ENCODE measurements around the gene TDRD9.

Gene TDRD9

GRCh38 chr14:104049576-104050240 is 121.5 kb downstream of the TDRD9 start:
- DNase-seq (ENCODE audit: extremely low spot score, insufficient read length, low read depth) (no peak), FAIRE-seq (no peak)

- FAIRE-seq (no peak), DNase-seq (ENCODE audit: extremely low spot score, insufficient read length, low read depth) (no peak)
These were observed 123.0 kb downstream of the TDRD9 start for GRCh38 chr14:104051092-104051813.

DNA sequence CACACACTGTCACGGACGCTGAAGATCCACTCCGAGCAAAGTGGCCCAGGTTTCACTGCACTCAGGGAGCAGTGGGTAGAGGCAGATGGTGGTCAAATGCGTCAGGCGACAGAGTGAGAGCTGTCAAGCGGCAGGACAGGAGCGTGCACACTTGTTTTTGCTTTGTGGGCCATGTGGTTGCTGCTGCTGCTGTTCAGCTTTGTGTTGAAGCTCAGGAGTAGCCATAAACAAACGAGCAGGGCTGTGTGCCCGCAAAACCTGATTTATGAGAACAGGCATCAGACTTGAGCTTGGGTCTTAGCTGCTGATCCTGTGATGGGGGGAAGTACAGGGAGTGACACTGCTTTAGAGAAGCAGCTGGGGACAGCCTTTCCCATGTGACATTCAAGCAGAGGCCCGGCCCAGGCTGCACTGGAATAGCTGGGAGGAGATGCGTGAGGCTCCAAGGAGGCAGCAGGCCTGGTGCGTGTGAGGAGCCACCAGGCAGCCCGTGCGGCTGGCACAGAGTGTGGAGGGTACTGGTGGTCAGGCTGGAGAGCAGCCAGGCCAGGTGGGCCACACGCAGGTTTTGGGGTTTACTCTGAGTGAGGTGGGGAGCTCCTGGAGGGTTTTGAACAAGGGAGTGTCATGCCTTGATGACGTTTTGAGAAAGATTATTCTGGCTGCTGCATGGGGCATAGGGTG is 126.1 kb downstream of the TDRD9 start:
- no peak for FAIRE-seq
- DNase-seq (ENCODE audit: extremely low spot score, insufficient read length, low read depth) = no peak

DNA sequence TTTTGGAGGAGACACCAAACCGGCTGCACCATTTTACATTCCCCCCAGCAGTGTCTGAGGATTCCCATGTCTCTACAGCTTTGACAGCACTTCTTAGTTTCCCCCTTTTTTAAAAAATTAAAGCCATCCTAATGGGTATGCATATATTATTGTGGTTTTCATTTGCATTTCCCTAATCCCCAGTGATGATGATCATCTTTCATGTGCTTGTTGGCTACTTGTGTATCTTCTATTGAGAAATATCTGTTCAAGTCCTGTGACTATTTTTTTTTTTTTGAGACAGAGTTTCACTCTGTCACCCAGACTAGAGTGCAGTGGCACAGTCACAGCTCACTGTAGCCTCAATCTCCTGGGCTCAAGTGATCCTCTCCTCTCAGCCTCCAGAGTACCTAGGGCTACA is 134.0 kb downstream of the TDRD9 start:
- no peak for DNase-seq (ENCODE audit: extremely low spot score, insufficient read length, low read depth)
- no peak for FAIRE-seq

- DNase-seq (ENCODE audit: extremely low spot score, insufficient read length, low read depth) (no peak), FAIRE-seq (no peak)
These were observed 135.7 kb downstream of the TDRD9 start for GRCh38 chr14:104064003-104064402.

GRCh38 chr14:104066279-104066678 is 138.0 kb downstream of the TDRD9 start:
- DNase-seq (ENCODE audit: extremely low spot score, insufficient read length, low read depth) = no peak
- no peak for FAIRE-seq

GRCh38 chr14:104066719-104067295 is 138.6 kb downstream of the TDRD9 start:
- DNase-seq (ENCODE audit: extremely low spot score, insufficient read length, low read depth) (no peak), FAIRE-seq (no peak)

DNA sequence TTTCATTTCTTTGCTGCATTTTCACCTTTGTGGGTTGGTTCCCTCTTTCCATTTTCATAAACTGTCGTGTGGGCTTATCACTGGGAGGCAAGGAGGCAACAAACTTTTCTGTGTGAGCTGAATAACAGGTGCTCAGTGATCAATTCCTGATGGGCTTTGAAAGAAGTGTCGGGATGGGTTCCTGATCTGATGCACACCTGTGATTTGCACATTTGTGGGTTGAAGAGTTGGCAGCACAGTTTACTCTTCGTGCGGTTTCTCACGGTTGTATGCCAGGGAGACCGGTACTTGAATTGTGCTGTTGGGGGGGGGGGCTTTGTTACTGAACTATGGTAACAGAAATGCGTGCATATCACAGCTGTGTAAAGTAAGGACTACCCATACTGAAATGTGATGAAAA is 141.3 kb downstream of the TDRD9 start:
- DNase-seq (ENCODE audit: extremely low spot score, insufficient read length, low read depth) = no peak
- FAIRE-seq = no peak

DNA sequence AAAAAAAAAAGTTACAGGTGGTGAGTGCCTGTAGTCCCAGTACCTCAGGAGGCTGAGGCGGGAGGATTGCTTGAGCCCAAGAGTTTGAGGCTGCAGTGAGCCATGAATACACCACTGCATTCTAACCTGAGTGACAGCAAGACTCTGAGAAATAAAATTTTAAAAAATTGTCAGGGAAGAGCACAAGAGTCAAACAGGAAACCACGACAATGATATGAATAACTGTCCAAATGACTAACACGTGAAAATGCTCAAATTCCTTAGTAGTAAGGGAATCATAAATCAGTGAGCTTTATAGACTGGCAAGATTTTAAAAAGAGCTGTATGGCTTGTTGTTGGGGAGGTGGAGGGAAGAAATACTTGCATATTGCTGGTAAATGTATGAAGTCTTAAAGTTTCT is 144.3 kb downstream of the TDRD9 start:
- no peak for FAIRE-seq

GRCh38 chr14:104073764-104074163 is 145.5 kb downstream of the TDRD9 start:
- DNase-seq (ENCODE audit: extremely low spot score, insufficient read length, low read depth) (no peak), FAIRE-seq (no peak)

More for the DNA sequence above, 144.3 kb downstream of the TDRD9 start:
- DNase-seq (ENCODE audit: extremely low spot score, insufficient read length, low read depth) = no peak

DNA sequence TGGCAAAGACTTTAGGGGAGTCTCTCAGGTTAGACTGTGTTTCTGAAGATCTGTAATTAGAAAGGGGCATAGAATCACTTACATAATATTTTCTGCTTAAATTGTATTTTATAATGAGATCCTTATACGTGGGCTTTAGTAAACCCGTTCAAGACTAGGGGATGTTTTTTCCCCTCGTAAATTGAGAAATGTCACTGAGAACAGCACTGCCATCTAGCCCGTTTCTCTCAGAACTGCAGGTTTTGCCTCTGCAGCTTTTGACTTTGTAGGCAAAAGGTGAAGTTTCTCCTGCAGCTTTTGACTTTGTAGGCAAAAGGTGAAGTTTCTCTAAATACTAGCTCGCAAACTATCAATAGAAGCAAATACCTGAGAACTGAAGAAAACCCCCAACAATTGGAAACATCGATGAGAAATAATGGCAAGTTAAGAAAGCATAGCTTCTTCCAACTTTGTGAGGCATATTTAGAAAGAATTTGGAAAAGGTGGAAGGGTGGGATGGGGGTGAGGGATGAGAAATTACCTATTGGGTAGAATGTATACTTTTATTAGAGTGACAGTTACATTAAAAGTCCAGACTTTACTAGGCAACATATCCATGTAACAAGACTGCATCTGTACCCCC is 147.4 kb downstream of the TDRD9 start:
- FAIRE-seq = no peak
- DNase-seq (ENCODE audit: extremely low spot score, insufficient read length, low read depth) = no peak

GRCh38 chr14:104076743-104077142 is 148.5 kb downstream of the TDRD9 start:
- DNase-seq (ENCODE audit: extremely low spot score, insufficient read length, low read depth) = no peak
- FAIRE-seq = no peak

GRCh38 chr14:104078031-104078455 is 149.8 kb downstream of the TDRD9 start:
- peak; percentile 98 for FAIRE-seq

DNA sequence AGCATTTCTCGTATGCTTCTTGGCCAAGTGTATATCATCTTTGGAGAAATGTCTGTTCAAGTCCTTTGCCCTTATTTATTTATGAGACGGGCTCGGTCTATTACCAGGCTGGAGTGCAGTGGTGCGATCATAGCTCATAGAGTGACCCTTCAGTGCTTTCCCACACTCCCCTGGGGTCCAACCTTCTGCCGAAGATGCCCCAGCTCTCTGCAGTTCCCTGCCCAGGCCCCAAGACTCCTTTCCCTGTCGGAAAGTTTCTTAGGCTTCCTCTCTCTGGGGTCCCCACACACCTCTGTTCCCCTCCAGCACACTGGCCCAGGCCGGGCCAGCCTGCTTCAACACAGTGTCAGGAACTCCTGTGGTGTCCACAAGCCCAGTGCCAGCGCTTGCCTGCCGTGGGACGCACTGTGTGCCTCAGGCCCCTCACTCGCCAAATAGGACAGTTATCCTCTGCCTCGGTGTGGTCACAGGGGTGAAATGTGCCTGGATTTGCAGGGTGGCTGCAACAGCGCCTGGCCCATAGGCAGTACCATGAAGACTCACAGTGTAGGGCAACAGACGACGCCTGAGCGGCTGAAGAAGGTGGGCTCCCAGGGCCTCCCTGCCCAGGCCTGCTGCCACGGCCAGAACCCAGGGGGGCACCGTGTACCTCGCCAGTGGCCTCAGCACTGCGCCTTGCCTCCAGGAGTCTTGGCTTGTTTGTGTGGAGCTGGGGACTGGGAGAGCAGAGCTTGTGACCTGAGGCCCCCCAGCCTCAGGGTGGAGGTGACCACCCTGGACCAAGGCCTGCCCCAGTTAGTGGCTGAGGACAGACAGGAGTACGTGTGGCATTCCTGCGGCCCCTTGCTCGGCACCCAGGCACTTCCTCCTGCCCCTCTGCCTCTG is 152.4 kb downstream of the TDRD9 start:
- DNase-seq (ENCODE audit: extremely low spot score, insufficient read length, low read depth) = no peak
- no peak for FAIRE-seq

More at GRCh38 chr14:104078031-104078455, 149.8 kb downstream of the TDRD9 start:
- DNase-seq (ENCODE audit: extremely low spot score, insufficient read length, low read depth) = peak; percentile 90

- FAIRE-seq (no peak), DNase-seq (ENCODE audit: extremely low spot score, insufficient read length, low read depth) (no peak)
These were observed 153.1 kb downstream of the TDRD9 start for GRCh38 chr14:104081261-104081835.

DNA sequence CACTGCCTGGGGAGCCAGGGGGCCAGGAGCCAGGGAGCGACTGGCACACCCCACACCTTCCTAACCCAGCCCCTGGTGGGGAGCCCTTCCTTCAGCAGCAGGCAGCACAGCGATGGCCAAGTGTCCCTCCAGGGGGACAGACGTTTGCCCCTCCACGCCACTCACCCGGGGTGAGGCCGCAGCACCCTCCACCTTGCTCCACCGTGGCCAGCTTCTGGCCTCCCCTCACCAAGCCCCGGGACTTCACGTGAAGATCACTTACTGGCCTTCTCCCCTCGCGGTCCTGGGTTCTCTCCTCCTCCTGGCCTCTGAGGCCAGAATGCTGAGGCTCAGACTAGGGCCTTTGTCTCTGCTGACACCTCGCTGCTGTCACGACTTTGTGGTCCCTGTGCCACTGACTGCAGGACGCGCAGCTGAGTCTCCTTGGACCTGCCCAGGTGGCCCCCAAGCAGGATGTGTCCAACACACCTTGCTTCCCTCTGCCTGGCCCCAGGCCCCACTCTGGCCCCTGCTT is 153.8 kb downstream of the TDRD9 start:
- no peak for FAIRE-seq

GRCh38 chr14:104082807-104083206 is 154.6 kb downstream of the TDRD9 start:
- DNase-seq (ENCODE audit: extremely low spot score, insufficient read length, low read depth) (no peak), FAIRE-seq (no peak)

More for the DNA sequence above, 153.8 kb downstream of the TDRD9 start:
- DNase-seq (ENCODE audit: extremely low spot score, insufficient read length, low read depth) = no peak

DNA sequence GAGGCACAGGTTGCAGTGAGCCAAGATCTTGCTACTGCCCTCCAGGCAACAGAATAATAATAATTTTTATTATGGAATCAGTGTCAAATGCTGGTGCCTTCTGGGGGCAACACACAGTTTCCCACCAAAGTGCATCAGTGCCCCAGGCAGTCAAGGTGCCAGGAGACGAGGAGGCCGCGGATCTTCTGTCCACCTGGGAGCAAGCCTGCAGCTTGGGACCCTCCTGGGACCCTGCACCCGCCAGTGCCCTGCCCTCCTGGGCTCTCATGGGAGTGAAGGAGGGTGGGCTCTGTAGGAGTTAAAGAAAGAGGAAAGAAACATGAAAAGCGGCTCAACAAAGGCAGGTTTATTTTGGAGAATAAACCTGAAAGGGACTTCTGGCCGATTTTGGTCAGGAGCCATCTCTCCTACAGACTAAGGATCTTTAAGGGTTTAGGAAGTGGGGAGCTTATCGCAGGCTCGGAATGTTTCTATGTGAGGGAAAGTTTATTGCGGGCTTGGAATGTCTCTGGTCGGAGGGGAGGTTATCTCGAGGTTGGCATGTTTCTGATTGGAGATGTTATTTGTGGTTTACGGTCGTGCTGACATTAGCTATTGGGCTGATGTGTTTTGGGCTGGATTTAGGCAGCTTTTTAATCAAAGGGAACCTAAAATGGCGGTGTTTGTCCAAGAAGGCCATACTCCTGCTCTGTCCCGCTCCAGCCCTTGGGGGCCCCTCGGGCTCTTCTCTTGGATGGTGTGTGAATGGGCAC is 156.2 kb downstream of the TDRD9 start:
- no peak for DNase-seq (ENCODE audit: extremely low spot score, insufficient read length, low read depth)
- FAIRE-seq = no peak

Measured in GM18507 (cell line).